Stimulated activated naive CD8-positive, alpha-beta T cell treated with anti-CD3 and anti-CD28 coated beads, Interleukin-15, amount 100 ng/mL, for 72 hours (primary cell): ENCODE measurements around the gene CYSLTR2.

ENCODE experiments used
- ATAC-seq: fragments of 150-1000 bp; cut with Tn5 transposase; 2 replicates; pipeline ENCODE4 v1.10.0; 2021; ENCODE audit warnings: mild to moderate bottlenecking, moderate library complexity
- DNase-seq, 2 donors: peaks; one replicate each; pipeline ENCODE4 v3.0.0; 2021 to 2022
- H3K27ac Mint-ChIP-seq, 2 donors: one replicate each; pipeline ENCODE4 v1.8.0; 2022; ENCODE audit warnings: mild to moderate bottlenecking in 2 of 2, mixed read lengths in 2 of 2, moderate library complexity in 2 of 2
- H3K27me3 Mint-ChIP-seq: one replicate; pipeline ENCODE4 v1.8.0; 2022; ENCODE audit warnings: mixed read lengths
- H3K4me1 Mint-ChIP-seq: one replicate; pipeline ENCODE4 v1.8.0; 2022; ENCODE audit warnings: mild to moderate bottlenecking, mixed read lengths
- H3K4me3 Mint-ChIP-seq, 2 donors: one replicate each; pipeline ENCODE4 v1.8.0; 2022; ENCODE audit warnings: mild to moderate bottlenecking in 2 of 2, mixed read lengths in 2 of 2, moderate library complexity in 1 of 2
- H3K9me3 Mint-ChIP-seq, 2 donors: one replicate each; pipeline ENCODE4 v1.8.0; 2022; ENCODE audit warnings: mixed read lengths in 2 of 2

Gene CYSLTR2

DNA sequence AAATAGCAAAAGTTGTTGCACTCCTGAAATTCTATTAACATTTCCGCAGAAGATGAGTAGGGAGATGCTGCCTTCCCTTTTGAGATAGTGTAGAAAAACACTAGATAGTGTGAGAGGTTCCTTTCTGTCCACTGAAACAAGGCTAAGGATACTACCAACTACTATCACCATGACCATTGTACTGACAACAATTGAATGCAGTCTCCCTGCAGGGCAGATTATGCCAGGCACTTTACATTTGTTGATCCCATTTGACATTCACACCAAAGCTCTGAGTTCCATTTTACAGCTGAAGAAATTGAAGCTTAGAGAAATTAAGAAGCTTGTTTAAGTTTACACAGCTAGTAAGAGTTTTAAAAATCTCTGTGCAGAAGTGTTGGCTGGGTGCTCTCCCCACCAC is 55.0 kb downstream of the CYSLTR2 start:
- Mint-ChIP-seq H3K4me3 (no peak overlapping the region), H3K27ac (no peak overlapping the region), H3K9me3 (peaks cover 33% of the 10 kb centered on the region in 2 donors), H3K4me1 (no peaks in the 10 kb centered on the region), H3K27me3 (no peaks in the 10 kb centered on the region)
- DNase-seq (no peak), ATAC-seq (no peak)

DNA sequence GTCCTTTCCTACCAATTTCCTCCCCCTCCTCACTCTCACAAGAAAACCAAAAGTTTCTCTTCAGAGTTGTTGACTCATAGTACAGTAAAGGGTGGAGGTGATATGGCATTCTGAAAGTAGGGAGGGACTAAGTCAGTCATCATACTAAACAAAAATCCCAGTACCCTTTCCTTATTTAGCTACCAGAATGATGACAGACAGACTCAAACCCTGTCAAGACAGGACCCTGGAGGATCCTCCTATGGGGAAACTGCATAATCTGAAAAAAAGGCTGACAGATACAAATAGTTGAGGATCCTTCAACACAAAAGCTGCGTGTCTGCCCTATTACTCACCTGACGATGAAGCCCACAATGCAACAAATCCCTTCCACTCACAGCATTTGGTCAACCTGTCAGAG is 55.5 kb downstream of the CYSLTR2 start:
- DNase-seq = no peak
- peaks cover 33 to 35% of the 10 kb centered on the region in 2 donors for H3K9me3 Mint-ChIP-seq
- H3K4me3 Mint-ChIP-seq = no peak overlapping the region
- H3K27me3 Mint-ChIP-seq = no peaks in the 10 kb centered on the region
- ATAC-seq = peak; percentile 69
- no peaks in the 10 kb centered on the region for H3K4me1 Mint-ChIP-seq
- no peak overlapping the region for H3K27ac Mint-ChIP-seq

DNA sequence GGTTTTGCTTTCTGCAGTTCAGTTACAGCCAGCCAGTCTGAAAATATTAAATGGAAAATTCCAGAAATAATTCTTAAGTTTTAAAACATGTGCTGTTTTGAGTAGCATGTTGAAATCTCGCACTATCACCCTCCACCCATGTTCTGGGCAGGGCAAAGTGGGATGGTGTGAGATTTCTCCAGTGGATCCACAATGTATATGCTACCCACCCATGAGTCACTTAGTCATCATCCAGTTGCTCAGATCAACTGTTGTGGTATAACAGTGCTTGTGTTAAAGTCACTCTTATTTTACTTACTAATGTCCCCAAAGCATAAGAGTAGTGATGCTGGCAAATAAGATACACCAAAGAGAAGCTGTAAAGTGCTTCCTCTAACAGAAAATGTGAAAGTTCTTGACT is 56.4 kb downstream of the CYSLTR2 start:
- no peaks in the 10 kb centered on the region for H3K4me1 Mint-ChIP-seq
- no peak overlapping the region for H3K27ac Mint-ChIP-seq
- no peak for ATAC-seq
- no peak overlapping the region for H3K4me3 Mint-ChIP-seq
- no peaks in the 10 kb centered on the region for H3K27me3 Mint-ChIP-seq
- peaks cover 24 to 27% of the 10 kb centered on the region in 2 donors for H3K9me3 Mint-ChIP-seq
- DNase-seq = no peak

DNA sequence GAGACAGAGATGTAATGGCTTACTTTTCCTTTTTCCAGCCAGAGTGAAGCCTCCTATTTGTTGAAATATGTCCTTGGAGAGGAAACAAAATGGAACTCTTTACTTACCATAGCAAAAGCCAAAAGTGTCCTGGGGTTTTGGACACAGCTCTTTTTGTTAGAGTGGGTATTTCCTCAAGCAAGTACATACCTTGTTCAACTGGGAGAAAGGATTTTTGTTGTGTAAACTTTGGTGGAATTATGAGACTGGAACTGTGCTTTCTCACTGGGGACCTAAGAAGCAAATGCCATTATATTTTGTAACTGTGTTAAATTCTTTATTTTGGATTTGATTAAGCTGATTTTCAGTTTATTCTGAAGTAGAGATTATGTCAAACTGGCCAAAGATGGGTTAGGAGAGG is 58.4 kb downstream of the CYSLTR2 start:
- no peaks in the 10 kb centered on the region for H3K4me1 Mint-ChIP-seq
- ATAC-seq = no peak
- no peak overlapping the region for H3K4me3 Mint-ChIP-seq
- no peak for DNase-seq
- no peaks in the 10 kb centered on the region for H3K27me3 Mint-ChIP-seq
- no peak overlapping the region for H3K27ac Mint-ChIP-seq
- peaks cover 35 to 36% of the 10 kb centered on the region in 2 donors for H3K9me3 Mint-ChIP-seq

DNA sequence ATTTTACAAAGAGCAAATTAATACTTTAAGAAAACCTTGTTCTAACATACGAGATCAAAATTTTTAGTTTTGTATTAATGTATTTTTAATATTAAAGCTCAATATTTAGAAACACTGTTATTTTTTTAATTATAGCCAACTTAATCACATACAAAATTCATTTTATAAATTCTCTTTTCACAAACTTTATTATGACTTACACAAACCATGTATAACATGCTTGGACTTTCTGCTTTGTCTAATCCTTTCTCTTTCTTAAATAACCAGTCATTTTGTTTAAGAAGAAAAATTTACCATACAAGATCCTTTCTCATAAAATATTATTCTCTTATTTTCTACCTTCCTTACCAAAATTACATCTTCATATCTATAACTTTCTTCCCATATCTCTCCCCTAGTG is 62.2 kb downstream of the CYSLTR2 start:
- no peak overlapping the region for H3K27ac Mint-ChIP-seq
- ATAC-seq = no peak
- no peak for DNase-seq
- H3K9me3 Mint-ChIP-seq = peaks cover 27 to 42% of the 10 kb centered on the region in 2 donors
- no peaks in the 10 kb centered on the region for H3K4me1 Mint-ChIP-seq
- H3K4me3 Mint-ChIP-seq = no peak overlapping the region
- H3K27me3 Mint-ChIP-seq = no peaks in the 10 kb centered on the region

DNA sequence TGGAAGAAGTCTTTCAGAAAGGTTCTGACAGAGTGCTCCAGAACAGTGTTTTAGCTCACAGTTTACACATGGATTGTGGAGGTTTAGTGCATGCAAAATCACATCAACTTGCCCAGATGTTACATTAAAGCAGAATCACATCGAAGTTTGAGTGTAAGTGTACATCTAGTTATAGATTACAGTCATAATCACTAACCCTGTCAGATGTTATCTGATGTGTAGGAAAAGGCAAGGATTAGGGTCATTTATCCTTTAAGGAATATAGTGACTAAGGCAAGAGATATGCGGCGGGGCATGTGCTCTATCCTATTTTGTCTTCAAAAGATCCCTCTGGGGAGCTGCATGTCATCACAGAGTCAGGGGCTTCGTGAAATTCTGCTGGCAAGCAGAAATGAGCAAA is 66.9 kb downstream of the CYSLTR2 start:
- H3K4me1 Mint-ChIP-seq = no peaks in the 10 kb centered on the region
- no peak overlapping the region for H3K4me3 Mint-ChIP-seq
- H3K27me3 Mint-ChIP-seq = no peaks in the 10 kb centered on the region
- H3K27ac Mint-ChIP-seq = no peak overlapping the region
- DNase-seq (no peak), ATAC-seq (no peak)
- H3K9me3 Mint-ChIP-seq = peaks cover 19 to 32% of the 10 kb centered on the region in 2 donors

DNA sequence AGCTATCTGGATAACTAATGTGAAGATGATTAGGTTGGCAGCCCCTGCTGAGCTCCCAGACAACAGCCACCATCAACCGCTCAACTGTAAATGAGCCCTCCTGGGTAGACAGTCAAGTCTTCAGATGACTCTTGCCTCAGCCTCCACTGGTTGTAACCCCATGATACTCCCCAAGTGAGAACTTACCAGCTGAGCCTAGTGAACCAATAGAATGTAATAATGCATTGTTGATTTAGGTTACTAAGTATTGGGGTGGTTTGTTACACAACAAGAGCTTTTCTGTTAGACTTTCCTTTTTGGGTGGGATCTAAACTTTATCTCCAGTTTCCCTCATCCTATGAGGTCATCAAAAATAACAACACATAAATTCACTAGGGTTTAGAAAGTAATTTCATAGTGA is 69.4 kb downstream of the CYSLTR2 start:
- no peaks in the 10 kb centered on the region for H3K4me1 Mint-ChIP-seq
- H3K4me3 Mint-ChIP-seq = no peak overlapping the region
- no peaks in the 10 kb centered on the region for H3K27me3 Mint-ChIP-seq
- ATAC-seq (no peak), DNase-seq (no peak)
- H3K9me3 Mint-ChIP-seq = peaks cover 2 to 14% of the 10 kb centered on the region in 2 donors
- no peak overlapping the region for H3K27ac Mint-ChIP-seq

DNA sequence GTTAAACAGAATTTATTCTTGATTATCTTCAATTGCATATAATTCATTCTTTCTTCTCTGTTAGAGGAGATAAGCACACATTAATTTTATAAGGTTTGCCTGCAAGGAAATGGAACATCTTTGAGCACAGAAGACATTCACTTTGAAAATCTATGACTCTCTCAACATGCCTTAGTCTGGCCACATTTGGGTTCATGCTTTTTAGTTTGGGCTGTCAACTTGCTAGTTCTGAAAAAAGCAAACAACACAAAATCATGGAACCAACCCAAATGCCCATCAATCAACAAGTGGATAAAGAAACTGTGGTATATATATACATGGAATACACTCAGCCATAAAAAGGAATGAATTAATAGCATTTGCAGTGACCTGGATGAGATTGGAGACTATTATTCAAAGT is 71.5 kb downstream of the CYSLTR2 start:
- peaks cover 4% of the 10 kb centered on the region for H3K27me3 Mint-ChIP-seq
- ATAC-seq = no peak

DNA sequence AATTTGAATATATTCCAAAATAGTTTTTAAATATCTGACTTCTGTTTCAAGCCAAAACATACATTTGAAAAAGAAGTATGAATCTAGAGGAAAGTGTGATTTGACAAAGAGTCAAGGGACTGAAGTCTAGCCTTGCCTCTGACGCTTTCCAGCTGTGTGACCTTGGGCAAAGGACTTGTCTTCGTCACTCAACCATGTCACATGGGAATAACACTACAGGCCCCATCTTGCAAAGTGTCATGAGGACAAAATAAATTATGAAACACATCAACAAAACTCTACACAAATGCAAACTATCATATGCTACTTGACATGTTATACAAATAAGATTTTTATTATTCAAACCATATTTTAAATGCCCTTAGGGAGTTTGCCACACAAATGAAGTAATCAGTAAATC is 73.0 kb downstream of the CYSLTR2 start:
- no peaks in the 10 kb centered on the region for H3K9me3 Mint-ChIP-seq
- peaks cover 17% of the 10 kb centered on the region for H3K27me3 Mint-ChIP-seq
- DNase-seq = no peak
- peaks cover under 1% of the 10 kb centered on the region for H3K4me1 Mint-ChIP-seq
- H3K27ac Mint-ChIP-seq = no peak overlapping the region
- no peak overlapping the region for H3K4me3 Mint-ChIP-seq
- ATAC-seq = no peak

More for the DNA sequence above, 71.5 kb downstream of the CYSLTR2 start:
- Mint-ChIP-seq H3K27ac (no peak overlapping the region), H3K4me1 (no peaks in the 10 kb centered on the region), H3K9me3 (no peaks in the 10 kb centered on the region), H3K4me3 (no peak overlapping the region)
- DNase-seq = no peak

DNA sequence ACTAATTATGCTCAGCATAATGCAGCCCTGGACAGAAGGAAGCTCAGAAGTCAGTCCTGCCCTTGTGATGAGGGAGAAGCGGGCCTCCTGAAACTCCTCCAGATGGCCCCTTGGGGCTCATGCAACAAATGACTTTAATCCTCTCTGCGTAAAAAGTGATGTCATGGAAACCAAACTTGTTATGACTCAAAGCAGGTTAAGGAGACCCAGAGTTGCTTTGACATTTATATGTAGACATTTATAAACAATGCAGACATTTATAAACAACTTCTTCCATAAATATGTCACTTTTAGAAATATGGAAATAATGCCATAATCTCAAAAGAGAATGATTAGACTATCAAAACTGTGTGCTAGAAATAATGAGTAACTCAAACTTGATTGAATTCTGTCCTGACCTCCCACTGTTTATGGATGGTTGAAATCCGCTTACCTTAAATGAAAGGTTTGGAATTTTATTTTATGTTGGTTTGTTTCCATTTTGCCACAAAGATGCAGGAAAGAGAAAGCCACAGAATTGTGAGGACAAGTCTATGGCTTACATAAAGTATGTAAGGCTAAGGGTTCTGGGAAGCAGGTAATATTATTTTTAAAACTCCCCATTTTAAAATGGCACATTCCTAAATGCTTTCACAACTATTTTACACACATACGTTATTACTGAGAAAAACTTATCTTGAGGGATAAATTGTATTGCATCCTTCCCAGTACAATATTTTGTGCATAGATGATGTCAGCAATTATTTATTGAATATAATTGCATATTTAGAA is 73.7 kb downstream of the CYSLTR2 start:
- Mint-ChIP-seq H3K4me1 (peaks cover 6% of the 10 kb centered on the region), H3K4me3 (no peak overlapping the region), H3K27me3 (peaks cover 24% of the 10 kb centered on the region), H3K9me3 (no peaks in the 10 kb centered on the region), H3K27ac (no peak overlapping the region)
- ATAC-seq (no peak), DNase-seq (no peak)

DNA sequence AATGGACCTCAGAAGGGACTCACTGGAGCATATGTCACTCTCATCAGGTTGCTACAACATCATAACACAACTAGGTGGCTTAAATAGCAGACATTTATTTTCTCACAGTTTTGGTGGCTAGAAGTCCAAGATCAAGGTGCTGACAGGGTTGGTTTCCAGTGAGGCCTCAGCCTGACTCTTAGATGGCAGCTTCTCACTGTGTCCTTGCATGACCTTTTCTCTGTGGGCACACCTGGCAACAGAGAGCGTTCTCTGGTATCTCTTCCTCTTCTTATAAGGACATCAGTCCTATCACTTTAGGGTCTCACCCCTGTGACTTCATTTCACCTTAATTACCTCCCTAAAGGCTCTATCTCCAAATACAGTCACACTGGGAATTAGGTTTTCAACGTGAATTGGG is 74.5 kb downstream of the CYSLTR2 start:
- Mint-ChIP-seq H3K27ac (no peak overlapping the region), H3K9me3 (no peaks in the 10 kb centered on the region), H3K4me3 (no peak overlapping the region), H3K4me1 (peaks cover 6% of the 10 kb centered on the region), H3K27me3 (peaks cover 24% of the 10 kb centered on the region)
- ATAC-seq = no peak
- no peak for DNase-seq

DNA sequence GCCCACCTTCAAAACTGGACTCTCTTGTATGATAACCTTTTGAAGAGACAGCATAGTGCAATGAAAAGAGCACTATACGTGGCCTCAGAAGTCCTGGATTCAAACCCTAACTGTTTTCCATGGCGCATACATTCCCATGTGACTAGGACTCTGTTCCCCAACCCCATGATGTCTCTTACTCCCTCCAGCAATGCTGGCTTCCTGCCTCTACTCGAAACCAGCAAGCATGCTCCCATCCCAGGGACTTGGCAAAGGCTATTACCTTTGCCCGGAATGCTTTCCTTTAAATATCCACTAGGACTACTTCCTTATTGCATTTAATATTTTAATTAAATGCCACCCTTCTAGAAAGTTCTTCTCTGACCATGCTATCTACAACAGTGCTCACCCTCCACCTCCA is 75.1 kb downstream of the CYSLTR2 start:
- no peak for DNase-seq
- ATAC-seq = no peak
- peaks cover 6% of the 10 kb centered on the region for H3K4me1 Mint-ChIP-seq
- H3K27ac Mint-ChIP-seq = no peak overlapping the region
- no peaks in the 10 kb centered on the region for H3K9me3 Mint-ChIP-seq
- H3K27me3 Mint-ChIP-seq = peaks cover 24% of the 10 kb centered on the region
- no peak overlapping the region for H3K4me3 Mint-ChIP-seq

DNA sequence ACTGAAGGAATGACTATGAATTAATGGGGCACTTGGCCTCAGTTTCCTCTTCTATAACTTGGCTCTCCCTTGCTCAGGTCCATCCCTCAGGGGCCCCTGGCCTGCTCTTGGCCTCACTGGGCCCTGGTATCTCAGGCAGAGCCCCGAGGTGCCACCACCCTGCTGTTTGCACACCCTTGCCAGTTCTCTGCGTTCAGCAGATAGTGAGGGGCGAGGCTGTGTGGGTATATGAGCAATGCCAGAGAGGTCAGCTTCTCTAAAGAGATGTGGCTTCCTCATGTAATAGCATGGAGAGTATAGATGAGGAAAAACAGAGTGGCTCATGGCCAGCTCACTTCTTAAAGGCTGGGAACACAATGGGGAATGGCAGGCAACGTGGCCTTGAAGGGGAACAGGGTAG is 76.1 kb downstream of the CYSLTR2 start:
- no peak overlapping the region for H3K27ac Mint-ChIP-seq
- peaks cover 6% of the 10 kb centered on the region for H3K4me1 Mint-ChIP-seq
- DNase-seq (no peak), ATAC-seq (no peak)
- no peaks in the 10 kb centered on the region for H3K9me3 Mint-ChIP-seq
- no peak overlapping the region for H3K4me3 Mint-ChIP-seq
- H3K27me3 Mint-ChIP-seq = peaks cover 24% of the 10 kb centered on the region

DNA sequence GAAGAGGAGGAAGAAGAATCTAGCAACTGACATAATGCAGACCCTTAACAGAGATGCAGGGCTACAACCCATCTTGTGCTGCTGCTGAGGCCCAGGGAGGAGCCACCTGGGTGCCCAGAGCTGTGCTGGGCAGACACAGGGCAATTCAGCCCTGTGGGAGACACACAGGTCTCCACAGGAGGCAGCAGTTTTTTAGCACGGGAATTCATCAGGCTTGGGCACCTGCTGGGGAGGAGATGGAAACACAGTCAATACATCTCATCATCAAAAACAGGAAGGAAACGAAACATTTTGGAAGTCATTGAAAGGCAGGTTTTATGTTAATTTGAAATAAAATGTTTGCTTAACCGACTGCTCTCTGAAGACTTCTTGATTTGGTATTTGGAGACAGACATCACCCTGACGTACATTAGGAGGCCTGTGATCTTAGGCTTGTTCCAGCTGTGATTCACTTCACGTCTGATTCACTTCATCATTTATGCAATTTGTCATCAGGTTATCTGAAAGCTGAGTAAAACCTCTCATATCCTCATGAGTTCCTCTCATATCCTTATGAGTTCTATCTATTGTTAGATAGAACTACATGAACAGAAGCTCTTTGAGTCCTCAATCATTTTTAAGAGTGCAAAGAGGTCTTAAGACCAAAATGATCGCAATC is 77.4 kb downstream of the CYSLTR2 start:
- H3K4me1 Mint-ChIP-seq = peaks cover 6% of the 10 kb centered on the region
- DNase-seq = no peak
- no peak overlapping the region for H3K27ac Mint-ChIP-seq
- H3K9me3 Mint-ChIP-seq = no peaks in the 10 kb centered on the region
- peaks cover 24% of the 10 kb centered on the region for H3K27me3 Mint-ChIP-seq
- no peak for ATAC-seq
- H3K4me3 Mint-ChIP-seq = no peak overlapping the region

DNA sequence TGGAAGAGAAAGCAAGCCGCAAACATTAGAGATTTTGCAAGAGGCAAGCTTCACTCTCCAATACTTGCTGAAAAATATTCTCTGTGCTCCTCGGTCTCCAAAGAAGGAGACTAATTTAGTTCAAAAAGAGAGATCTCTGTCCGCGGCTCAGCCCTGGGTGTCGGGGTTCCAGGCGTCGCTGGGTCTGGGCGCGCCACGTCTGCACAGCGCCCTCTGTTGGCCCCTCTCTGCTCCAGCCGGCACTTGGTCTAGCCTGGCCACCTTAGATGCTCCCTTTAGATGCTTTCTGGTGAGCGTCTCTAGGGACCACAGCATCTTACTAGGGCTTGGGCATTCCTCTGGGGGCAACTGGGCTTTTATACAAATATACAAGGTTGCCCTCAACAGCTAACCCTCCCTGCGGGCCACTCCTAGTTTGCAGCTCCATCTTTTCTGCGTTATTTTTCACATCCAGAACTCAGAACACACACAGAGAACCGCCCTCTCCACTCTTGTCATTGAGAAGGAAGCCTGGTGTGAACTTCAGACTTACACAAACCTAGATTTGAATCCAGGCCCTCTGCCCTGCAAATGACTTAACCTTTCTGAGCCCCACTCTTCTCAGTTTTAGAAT is 78.3 kb downstream of the CYSLTR2 start:
- DNase-seq (peak; percentile 38 to 55), ATAC-seq (peak; percentile 87)
- H3K27me3 Mint-ChIP-seq = peaks cover 24% of the 10 kb centered on the region
- no peak overlapping the region for H3K27ac Mint-ChIP-seq
- H3K9me3 Mint-ChIP-seq = no peaks in the 10 kb centered on the region
- peaks cover 6% of the 10 kb centered on the region for H3K4me1 Mint-ChIP-seq
- peak overlapping the region; percentile 56 to 60 for H3K4me3 Mint-ChIP-seq

DNA sequence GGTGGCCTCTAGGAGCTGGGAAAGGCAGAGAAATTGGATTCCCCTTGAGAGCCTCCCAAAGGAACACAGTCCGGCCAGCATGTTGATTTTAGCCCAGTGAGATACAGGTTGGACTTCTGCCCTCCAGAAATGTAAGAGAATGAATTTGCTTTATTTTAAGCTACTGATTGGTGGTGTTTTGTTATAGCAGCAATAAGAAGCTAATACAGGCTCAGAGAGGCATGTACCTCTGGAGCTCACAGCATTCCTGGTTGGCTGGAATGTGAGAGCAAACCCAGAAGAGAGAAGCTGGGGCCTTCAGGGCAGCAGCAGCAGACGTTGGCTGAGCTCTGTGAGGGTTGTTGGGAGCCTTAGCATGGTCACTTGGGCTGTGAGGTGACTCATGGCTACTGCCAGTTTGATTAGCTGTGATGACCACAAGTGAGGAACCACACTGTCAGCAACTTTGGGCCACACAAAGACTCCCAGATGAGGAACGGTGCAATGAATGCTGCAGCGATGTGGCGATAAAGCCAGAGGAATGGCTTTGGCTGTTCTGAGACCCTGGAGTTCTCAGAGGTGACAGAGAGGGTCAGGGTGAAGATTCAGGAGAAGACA is 80.1 kb downstream of the CYSLTR2 start:
- no peak overlapping the region for H3K27ac Mint-ChIP-seq
- no peak overlapping the region for H3K4me3 Mint-ChIP-seq
- ATAC-seq (no peak), DNase-seq (no peak)
- peaks cover 6% of the 10 kb centered on the region for H3K4me1 Mint-ChIP-seq
- H3K27me3 Mint-ChIP-seq = peaks cover 24% of the 10 kb centered on the region
- no peaks in the 10 kb centered on the region for H3K9me3 Mint-ChIP-seq
